HK-2 (cell line): ENCODE data around the gene EHD4.

Source experiments
- DNase-seq: peaks from one replicate; pipeline ENCODE4 v3.0.0-alpha.2; 2018; ENCODE audit not compliant: unreplicated experiment

The EHD4 gene

DNA sequence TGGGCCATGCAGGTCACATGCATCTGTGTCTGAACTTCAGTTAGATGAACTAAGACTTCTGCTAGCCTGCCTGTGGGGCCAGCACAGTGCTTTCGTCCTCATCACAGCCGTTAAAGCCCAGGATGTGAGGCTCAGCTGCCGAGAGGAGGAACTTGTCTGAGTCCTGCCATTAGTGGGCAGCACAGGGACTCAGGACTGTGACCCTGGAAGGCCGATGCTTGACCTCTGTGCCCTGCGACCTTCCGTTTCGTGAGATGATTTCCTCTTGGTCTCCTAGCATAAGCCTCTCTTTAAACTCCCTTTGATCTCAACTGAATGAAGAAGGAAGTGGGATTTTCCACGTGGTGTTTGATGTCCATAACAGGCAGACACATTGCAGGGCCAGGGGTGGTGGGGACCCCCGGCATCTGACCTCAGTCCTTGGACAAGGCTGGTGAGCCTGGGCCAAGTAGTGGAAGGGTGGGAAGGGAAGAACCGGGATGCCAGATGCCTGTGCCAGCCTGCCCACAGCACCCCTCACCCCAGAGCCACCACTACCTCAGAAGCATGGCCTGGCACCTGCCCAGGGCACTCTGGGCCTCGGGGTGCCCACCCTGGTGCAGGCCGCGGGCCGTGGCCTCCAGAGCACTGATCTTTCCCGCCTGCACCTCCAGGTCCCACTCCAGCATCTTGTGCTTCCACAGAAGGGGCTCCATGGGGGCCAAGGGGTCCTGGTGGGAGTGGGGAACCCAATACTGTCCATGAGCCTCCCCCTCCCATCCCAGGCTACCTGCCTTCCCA lies 112.1 kb downstream of the EHD4 start:
- DNase-seq: no peak

DNA sequence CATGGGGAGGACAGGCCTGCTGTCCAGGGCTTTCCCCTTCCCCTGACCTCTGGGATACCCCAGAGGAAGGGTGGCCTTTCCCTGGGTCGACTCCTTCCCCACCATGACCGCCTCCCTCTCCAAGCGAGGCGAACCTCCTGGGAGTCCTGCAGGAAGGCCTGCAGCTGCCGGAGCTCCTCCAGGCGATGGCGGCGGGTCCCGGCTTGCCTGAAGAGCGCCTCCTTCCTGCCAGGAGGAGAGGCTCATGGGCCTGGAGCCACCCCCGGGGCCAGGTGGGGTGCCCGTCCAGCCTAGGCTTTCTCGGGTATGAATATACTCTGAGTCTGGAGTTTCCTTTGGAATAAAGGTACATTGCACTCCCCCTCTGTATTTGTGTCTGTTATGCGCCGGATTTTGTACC lies 113.6 kb downstream of the EHD4 start:
- no peak for DNase-seq

DNA sequence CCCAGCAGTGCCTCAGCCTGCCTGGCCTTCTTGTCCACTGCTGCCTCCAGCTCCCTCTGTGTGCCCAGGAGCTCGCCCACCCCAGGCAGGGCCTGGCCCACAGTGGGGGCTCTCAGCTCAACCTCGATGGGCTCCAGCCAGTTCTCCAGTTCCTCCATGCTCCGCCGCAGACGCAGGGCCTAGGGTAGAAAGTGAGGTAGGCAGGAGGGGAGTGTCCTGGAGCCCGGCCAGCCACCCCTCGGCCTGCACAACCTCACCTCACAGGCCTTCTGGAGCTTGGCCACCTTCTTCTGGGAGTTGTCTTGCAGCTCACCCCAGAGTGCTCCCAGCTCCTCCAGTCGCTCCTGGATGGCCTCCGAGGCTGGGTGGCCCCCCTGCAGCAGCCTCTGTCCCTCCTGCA lies 115.0 kb downstream of the EHD4 start:
- DNase-seq: no peak

DNA sequence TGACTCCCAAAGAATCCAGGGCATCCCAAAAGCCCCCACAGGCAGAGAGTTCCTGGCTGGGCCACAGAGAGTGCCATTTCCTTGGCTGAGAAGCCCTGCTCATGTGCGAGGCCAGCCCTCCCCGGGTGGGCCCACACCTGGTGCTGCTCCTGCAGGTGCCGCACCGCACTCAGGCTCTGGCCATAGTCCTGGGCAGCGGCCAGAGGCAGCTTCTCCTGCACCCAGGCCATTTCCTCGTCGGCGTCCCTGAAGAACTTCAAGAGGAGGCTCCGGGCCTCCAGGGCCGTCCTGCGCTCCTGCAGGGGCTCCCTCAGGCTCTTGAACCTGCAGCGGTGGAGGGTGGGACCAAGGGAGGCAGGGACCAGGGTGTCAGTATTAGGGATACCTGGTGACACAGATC lies 115.6 kb downstream of the EHD4 start:
- no peak for DNase-seq

DNA sequence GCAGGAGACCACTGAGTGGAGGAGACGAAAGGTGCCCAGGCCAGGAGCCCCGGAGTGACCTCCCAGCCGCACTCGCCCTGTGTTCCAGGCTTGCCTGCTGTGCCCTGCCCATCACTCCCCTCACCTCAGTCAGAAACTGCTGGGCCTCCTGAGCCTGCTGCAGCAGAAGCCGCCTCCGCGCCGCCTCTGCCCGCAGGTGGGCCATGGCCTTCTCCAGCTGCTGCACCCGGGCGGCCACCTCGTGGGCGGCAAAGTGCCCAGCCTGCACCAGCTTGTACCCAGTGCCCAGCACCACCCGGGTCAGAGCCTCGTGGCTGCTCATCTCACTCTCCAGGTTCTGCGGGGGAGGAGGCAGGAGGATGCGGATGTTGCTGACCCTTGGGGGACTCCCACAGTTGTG lies 116.1 kb downstream of the EHD4 start:
- DNase-seq: no peak

DNA sequence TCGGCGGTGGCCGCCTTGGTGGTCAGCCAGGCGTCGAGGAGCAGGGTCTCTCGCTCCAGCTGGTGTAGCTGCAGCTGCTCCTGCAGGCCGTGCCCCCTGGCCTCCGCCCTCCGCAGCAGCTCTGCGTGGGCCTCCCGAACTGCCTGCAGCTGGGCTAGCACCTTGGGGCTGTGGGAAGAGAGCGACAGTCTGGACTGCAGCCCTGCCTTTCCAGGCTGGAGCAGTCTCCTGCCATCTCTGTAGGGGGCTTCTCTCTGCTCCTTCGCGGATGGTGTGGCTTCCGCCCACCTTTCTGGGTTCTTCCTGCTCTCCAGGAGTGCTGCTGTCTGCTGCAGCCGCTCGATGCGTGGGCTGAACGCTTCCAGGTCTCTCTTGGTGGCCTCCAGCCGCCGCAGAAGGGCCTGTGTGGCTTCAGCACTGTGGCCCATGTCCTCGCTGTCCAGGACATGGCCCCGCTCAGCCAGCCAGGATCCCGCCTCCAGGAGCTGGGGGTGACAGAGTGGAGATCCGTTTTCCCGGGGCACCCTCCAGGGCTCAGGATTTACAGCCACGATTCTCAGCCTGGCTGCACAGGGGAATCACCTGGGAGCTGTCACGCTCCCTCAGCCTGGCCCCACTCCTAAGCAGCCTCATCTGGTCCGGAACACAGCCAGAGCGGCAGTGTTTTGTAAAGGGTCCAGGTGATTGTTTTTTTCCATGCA lies 116.9 kb downstream of the EHD4 start:
- no peak for DNase-seq

DNA sequence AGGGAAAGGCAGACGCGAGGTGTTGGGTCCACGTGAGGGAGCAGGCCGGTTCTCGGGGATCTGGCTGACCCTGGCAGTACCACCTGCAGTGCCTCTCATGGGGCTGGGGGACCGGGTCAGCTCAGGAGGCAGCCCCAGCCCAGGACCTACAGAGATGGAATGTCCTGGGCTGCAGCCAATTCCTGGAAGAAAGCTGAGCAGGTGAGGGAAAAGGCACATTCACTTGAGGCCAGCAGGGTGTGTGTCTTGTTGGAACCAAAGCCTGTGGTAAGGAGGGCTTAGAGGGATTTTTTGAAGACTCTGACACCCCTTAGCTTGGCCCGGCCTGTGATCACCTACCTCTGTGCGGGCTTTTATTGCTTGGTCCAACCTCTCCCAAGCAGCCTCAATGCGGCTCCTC lies 117.9 kb downstream of the EHD4 start:
- no peak for DNase-seq

DNA sequence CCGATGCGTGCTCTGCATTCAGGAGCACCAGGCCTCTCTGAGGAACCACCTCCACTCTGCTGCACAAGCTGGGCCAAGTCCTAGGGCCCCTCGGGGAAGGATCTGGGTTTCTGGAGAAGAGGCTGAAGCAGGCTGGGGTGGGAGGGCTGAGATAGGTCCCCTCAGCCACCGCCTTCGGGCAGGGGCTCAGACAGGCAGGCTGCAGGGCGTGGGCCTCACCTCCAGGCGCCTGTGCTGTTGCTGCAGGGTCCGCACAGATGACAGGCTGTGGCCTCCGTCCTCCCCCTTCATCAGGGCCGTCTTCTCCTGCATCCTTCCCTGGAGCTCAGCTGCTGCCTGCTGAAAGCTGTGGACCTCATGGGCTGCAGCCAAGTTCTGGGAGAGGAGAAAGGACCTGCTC lies 118.5 kb downstream of the EHD4 start:
- DNase-seq: no peak

DNA sequence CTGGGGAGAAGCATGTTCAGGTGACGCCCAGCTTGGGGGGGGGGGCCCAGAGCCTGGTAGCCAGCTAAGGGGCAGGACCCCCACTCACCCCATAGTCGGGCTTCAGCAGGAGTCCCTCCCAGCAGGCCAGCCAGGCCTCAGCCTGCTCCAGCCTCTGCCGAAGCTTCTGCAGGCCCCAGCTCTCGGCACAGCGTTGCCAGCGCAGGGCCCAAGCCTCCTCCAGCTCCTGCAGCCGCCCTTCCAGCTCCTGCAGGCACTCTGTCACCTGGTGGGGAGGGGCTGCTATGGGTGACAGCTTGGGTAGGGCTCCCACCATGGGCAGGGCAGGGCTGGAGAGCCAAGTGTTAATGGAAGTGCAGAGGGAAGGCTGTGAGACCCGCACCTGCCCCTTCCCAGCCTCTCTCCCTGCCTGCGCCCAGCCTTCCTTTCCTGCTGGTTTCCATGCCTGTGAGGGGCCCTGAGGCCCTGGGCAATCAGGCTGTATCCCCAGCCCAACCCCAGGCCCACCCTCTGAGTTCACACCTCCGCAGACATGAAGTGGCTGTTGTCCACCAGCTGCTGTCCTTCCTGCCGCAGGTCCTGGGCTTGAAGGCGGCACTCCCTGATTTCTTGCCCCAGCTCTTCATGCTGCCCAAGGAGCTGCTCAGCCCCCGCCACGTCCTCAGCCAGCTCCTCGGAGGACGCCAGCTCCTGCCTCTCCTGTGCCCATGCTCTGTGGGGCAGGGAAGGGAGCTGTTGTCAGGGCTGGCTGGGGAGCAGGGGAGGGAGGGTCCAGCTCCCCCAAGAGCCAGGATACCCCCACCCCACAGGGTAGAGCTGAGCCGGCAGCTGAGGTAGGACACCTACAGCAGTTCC lies 119.4 kb downstream of the EHD4 start:
- DNase-seq: no peak

DNA sequence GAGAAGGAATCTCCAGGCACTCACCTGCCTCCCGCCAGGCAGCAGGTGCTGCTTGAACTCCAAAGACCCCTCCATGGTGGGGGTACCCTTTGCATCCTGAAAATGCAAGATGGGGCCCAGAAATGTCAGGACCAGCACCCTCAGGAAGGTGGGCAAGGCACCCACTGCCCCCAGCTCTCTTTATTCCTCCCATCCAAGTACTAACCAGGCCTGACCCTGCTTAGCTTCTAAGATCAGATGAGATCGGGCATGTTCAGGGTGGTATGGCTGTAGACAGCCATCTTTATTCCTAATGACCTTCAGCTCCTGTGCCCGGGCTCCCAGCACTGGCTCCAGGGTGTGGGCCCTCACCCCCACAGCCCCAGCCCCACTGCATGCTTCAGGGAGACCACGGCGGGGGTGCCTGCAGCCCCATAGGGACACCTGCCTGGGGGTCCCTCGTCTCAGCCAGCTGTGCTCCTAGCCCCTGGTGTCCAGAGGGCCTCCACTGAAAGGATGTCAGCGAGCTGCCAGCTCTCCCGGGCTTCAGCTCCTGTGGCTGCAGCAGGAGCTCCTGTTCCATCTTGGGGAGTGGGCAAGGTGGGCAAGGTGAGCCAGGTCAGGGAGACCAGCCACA lies 120.5 kb downstream of the EHD4 start:
- DNase-seq: no peak

DNA sequence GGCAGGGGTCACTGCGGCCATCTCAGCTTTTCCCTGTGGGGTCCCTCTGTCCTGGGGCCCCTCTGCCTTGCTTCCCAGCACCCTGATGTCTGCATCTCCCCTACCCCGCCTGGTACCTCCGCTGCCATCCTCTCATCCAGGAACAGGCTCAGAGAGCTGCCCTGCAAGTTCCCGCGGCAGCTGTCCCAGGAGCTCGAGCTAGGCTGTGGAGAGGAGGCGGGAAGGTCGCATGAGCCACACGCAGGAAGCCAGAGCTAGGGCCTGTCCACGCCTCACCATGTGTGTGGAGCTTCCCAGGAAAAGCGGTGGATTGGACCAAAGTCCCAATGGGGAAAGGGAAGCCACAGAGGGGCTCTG lies 121.2 kb downstream of the EHD4 start:
- no peak for DNase-seq

DNA sequence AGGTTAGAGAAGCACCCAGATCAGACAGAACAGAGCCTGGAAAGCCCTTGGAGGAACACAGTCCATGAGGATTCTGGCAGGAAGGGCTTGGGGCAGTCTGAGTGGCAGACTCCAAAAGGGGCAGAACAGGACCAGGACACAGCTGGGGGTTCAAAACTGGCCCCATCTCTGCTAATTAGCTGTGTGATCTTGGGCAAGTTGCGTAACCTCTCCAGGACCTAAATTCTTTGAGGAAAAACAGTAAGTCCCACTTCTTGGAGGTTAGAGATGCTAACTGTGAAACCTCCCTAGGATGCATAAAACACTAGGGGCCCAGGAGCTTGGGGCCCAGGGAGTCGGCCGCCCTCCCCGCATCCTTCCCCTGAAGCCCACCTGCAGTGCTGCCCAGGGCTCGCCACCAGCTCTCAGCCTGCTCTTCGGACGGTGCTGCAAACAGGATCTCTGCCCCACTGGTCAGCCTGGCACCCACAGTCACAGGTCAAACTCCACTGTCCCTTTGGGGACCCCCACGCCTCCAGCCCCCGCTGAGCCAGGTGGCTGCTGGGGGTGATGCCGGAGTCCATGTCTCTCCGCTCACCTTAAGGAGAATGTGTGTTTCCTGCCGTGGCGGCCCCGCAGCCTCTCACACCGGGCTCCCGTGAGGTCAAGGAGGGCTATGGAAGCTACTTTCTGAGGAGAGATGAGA lies 121.7 kb downstream of the EHD4 start:
- no peak for DNase-seq

DNA sequence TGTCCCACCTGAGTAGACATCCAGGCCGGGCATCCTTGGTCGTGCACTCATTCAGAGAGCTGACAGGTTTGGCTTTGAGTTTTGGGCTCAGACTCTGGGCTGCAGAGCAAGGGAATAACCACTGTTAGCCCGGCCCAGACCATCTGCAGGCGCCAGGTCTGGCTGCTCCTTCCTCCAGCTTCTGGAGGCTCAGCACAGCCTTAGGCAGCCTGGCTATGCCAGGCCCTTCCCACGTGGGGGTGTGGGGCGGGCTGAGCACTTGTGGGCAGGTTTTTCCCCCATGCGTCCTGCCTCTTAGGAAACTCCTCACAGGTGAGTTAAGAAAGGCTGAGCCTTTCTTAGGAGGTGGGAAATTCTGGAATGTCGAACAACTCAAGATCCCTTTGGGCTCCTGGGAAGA lies 122.5 kb downstream of the EHD4 start:
- DNase-seq: no peak

DNA sequence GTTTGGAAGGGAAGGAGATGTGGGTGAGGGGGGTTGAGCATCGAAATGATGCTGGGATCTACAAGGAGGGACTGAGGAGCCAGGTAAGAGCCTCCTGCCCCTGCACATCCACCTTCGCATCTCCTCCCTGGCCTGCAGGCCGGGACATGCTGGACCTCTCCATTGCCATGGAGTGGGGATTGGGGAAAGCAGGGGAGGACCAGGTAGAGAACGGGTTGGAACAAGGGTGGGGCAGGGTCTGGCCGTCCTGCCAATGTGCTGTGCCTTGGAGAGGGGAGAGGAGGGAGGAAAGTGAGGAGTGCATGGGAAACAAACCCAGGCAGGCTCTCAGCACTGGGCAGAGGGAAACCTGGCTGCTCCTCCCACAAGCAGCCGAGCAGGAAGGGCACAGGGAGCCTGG lies 123.2 kb downstream of the EHD4 start:
- no peak for DNase-seq

DNA sequence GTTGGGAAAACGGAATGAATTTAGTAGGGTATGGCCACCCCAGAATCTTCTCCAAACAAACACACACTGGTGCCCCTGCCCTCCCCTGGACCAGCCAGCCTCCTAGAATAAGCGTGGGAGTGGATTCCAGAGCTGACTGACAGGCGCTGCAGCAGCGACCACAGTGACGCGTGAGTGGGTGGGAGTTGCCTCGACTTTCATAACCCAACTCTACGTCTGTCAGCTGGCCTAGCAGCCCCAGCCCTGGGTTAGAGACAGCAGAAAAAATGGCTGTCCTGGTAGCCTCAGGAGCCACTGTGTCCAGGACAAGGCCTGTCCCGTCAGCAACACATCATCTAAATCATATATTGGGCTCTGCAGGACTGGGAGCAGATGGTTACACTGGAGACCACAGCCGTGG lies 123.7 kb downstream of the EHD4 start:
- no peak for DNase-seq

DNA sequence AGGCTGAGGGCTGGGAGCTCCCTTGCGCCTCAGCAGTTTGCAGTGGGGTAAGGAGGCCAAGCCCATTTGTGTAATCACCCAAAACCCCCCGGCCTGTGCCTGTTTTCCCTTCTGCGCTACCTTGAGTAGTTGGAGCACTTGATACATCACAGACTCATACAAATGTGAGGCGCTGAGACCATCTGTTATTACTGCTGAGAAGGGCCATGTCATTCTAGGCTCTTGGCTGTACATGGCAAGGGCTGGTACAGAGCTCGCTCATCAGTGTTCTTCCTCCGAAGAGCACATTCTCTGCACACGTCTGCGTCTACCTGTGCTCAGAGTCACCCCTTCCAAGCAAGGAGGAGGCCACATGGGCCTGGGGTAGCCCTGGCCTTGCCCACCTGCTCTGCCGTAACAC lies 124.4 kb downstream of the EHD4 start:
- DNase-seq: no peak

DNA sequence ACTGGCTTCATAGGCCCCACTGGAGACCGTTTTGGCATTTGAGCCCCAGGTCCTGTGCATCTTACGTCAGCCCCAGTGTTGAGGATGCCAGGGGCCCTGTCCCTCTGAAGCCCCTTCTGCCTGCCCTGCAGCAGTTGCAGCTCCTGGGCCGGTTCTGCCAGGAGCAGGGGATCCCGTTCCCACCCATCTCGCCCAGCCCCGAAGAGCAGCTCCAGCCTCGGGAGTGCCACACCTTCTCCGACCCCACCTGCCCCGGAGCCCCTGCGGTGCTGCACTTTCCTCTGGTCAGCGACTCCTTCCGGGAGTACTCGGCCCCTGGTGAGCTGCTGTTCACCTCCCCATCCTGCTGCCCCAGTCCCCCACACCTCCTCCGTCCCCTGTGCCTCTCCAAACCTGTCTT lies 125.2 kb downstream of the EHD4 start:
- DNase-seq: no peak
